Measurements from ENCODE around the gene CNGA3. TPM values are rescaled to one million over a fixed set of nuclear protein-coding genes. Genes with fewer than 3 reads are reported as not detected.

CNGA3 gene
- total and polyA plus RNA-seq, 2 donors (not counting 3 experiments of a cell fraction or from before 2014, with no cell fraction given), result not detected

DNA sequence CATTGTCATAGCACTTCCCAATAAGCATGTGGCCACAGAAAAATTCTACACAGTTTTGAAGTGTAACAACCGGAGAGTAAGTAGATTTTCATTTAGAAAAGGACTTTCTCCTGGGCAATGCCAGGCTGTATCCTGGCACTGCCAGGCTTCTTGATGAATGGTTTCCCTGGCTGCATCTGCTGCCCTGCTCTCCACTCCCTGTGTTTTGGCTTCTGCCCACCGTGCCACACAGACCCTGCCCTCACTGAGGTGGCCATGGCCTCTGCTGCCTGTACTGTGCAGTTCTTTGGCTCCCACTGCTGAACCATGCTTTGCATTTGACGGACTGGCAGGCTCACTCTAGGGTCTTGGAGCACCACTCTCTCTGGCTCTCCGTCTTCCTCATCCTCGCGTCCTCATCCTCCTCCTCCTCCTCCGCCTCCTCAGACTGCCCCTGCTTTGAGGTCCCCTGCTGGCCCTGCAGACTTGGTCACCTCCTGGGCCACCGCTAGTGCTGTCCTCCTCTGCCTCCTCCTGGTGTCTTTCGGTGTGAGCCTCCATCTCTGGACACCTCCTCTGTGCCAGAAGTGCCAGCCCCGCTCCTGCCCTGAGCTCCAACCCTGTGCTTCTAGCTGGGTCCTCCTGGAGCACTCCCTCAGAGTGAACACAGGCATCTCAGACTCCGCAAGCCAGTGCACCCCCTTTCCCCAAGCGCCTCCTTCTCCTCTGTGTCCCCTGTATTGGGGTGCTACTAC lies 45.9 kb upstream of the CNGA3 start:
- no peak for DNase-seq (ENCODE audit: low read depth, low spot score)
- Histone ChIP-seq H3K4me3 (replicated peaks in 1 of 3; ENCODE audit: insufficient read depth in 1 of 3, low read depth in 1 of 3, low read length in 3 of 3) (no peak overlapping the region), H3K4me1 (ENCODE audit: control insufficient read depth, extremely low read depth, insufficient read depth, low read length) (peaks cover 16% of the 10 kb centered on the region), H3K79me2 (ENCODE audit: control insufficient read depth, insufficient read depth, low read length) (no peaks in the 10 kb centered on the region), H3K27me3 (ENCODE audit: control insufficient read depth in 2 of 2, insufficient read depth in 2 of 2, low read length in 2 of 2) (no peaks in the 10 kb centered on the region), H4K20me1 (replicated peaks; ENCODE audit: control insufficient read depth, extremely low read depth, insufficient read depth, low read length) (no peaks in the 10 kb centered on the region), H3K4me2 (ENCODE audit: insufficient read depth, low read length) (no peak overlapping the region), H3K9ac (replicated peaks; ENCODE audit: extremely low read depth, insufficient read depth, low read length) (no peak overlapping the region), H3K36me3 (ENCODE audit: control insufficient read depth in 2 of 2, extremely low read depth in 1 of 2, insufficient read depth in 2 of 2, low read length in 2 of 2) (no peaks in the 10 kb centered on the region), H2AFZ (ENCODE audit: low read depth, low read length) (no peak overlapping the region), H3K27ac (ENCODE audit: insufficient read depth, low read depth, low read length) (no peak overlapping the region), H3K9me1 (replicated peaks; ENCODE audit: control insufficient read depth, extremely low read depth, insufficient read depth, low read length) (no peaks in the 10 kb centered on the region), H3K9me3 (replicated peaks; ENCODE audit: control insufficient read depth, insufficient read depth, low read length) (no peaks in the 10 kb centered on the region)
- no peak for FAIRE-seq
- intact Hi-C loops (cut with micrococcal nuclease), result no loop called here
- TF ChIP-seq FOS (IDR thresholded peaks at IDR 0.05; ENCODE audit: borderline replicate concordance, insufficient read depth, low read length), result no peak
- no peak for TF ChIP-seq MYC (IDR thresholded peaks at IDR 0.05; ENCODE audit: low read depth, low read length)
- TF ChIP-seq, protein P1, sequence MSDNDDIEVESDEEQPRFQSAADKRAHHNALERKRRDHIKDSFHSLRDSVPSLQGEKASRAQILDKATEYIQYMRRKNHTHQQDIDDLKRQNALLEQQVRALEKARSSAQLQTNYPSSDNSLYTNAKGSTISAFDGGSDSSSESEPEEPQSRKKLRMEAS (IDR thresholded peaks at IDR 0.05; ENCODE audit: insufficient read depth, insufficient read length), result no peak
- ChIA-PET CTCF (no interaction called here), POLR2A (no interaction called here)
- no TSS peak for BruUV-seq (replicated peaks)
- dilution Hi-C loops (cut with MboI; ENCODE audit: extremely low pct_ligation_motif_present, low sequenced_read_pairs), result no loop called here

DNA sequence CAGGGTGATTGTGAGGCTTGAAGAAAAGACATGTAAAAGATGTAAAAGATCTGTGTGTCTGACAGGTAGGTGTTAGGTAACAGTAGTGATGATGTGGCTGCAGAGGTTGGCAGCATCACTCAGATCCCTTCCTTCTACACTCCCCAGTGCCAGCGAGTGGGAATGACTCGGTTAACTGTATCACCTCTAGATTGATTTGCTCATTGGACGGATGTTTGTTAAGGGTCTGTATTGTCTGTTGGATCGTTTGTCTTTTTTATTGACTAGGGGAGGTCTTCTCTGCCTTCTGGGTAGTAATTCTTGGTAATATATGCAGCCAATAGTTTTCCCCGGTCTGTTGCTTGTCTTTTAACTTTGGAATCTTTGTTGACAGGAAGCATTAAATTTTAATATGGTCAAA lies 44.8 kb upstream of the CNGA3 start:
- H3K9me1 ChIP-seq (replicated peaks; ENCODE audit: control insufficient read depth, extremely low read depth, insufficient read depth, low read length), result no peaks in the 10 kb centered on the region
- DNase-seq (ENCODE audit: low read depth, low spot score) (no peak), FAIRE-seq (no peak)
- H3K4me2 ChIP-seq (ENCODE audit: insufficient read depth, low read length), result no peak overlapping the region
- TF ChIP-seq, protein P1 (IDR thresholded peaks at IDR 0.05; ENCODE audit: insufficient read depth, insufficient read length), result no peak
- TF ChIP-seq MYC (IDR thresholded peaks at IDR 0.05; ENCODE audit: low read depth, low read length) (no peak), FOS (IDR thresholded peaks at IDR 0.05; ENCODE audit: borderline replicate concordance, insufficient read depth, low read length) (no peak), GATA2 (IDR thresholded peaks at IDR 0.05; ENCODE audit: insufficient read depth, insufficient read length, low read depth, low read length) (no peak), POLR2A (IDR thresholded peaks at IDR 0.05; ENCODE audit: low read depth, low read length) (no peak), JUN (IDR thresholded peaks at IDR 0.05; ENCODE audit: borderline replicate concordance, insufficient read depth, insufficient read length, low read depth) (no peak), EZH2 (IDR thresholded peaks at IDR 0.05; ENCODE audit: borderline replicate concordance, low read depth, low read length, severe bottlenecking) (no peak), POLR2AphosphoS5 (IDR thresholded peaks at IDR 0.05; ENCODE audit: insufficient read depth, low read depth, low read length) (no peak)
- TF ChIP-seq, protein P2, sequence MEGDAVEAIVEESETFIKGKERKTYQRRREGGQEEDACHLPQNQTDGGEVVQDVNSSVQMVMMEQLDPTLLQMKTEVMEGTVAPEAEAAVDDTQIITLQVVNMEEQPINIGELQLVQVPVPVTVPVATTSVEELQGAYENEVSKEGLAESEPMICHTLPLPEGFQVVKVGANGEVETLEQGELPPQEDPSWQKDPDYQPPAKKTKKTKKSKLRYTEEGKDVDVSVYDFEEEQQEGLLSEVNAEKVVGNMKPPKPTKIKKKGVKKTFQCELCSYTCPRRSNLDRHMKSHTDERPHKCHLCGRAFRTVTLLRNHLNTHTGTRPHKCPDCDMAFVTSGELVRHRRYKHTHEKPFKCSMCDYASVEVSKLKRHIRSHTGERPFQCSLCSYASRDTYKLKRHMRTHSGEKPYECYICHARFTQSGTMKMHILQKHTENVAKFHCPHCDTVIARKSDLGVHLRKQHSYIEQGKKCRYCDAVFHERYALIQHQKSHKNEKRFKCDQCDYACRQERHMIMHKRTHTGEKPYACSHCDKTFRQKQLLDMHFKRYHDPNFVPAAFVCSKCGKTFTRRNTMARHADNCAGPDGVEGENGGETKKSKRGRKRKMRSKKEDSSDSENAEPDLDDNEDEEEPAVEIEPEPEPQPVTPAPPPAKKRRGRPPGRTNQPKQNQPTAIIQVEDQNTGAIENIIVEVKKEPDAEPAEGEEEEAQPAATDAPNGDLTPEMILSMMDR (IDR thresholded peaks at IDR 0.05; ENCODE audit: extremely low read depth in 1 of 2, insufficient read depth in 1 of 2, low read depth in 1 of 2, low read length in 2 of 2), result no peak
- intact Hi-C loops (cut with micrococcal nuclease) (no loop called here), dilution Hi-C loops (cut with MboI; ENCODE audit: extremely low pct_ligation_motif_present, low sequenced_read_pairs) (no loop called here)
- CTCF ChIA-PET, result no interaction called here
- POLR2A ChIA-PET, result no interaction called here
- peaks cover 12% of the 10 kb centered on the region for H3K4me1 ChIP-seq (ENCODE audit: control insufficient read depth, extremely low read depth, insufficient read depth, low read length)
- BruUV-seq (replicated peaks), result no TSS peak
- no peak overlapping the region for H3K4me3 ChIP-seq (replicated peaks in 1 of 3; ENCODE audit: insufficient read depth in 1 of 3, low read depth in 1 of 3, low read length in 3 of 3)
- H3K27ac ChIP-seq (ENCODE audit: insufficient read depth, low read depth, low read length), result no peak overlapping the region
- H3K36me3 ChIP-seq (ENCODE audit: control insufficient read depth in 2 of 2, extremely low read depth in 1 of 2, insufficient read depth in 2 of 2, low read length in 2 of 2), result no peaks in the 10 kb centered on the region
- no peaks in the 10 kb centered on the region for H3K79me2 ChIP-seq (ENCODE audit: control insufficient read depth, insufficient read depth, low read length)
- no peak overlapping the region for H2AFZ ChIP-seq (ENCODE audit: low read depth, low read length)
- H3K27me3 ChIP-seq (ENCODE audit: control insufficient read depth in 2 of 2, insufficient read depth in 2 of 2, low read length in 2 of 2), result no peaks in the 10 kb centered on the region
- H3K9ac ChIP-seq (replicated peaks; ENCODE audit: extremely low read depth, insufficient read depth, low read length), result no peak overlapping the region
- no peaks in the 10 kb centered on the region for H3K9me3 ChIP-seq (replicated peaks; ENCODE audit: control insufficient read depth, insufficient read depth, low read length)
- H4K20me1 ChIP-seq (replicated peaks; ENCODE audit: control insufficient read depth, extremely low read depth, insufficient read depth, low read length), result no peaks in the 10 kb centered on the region
